Ishikawa (cell line): ENCODE measurements around the gene SIVA1.

Experiments
- CEBPB ChIP-seq: IDR thresholded peaks from 2 replicates; pipeline ENCODE4 v1.6.1; 2012
- CREB1 ChIP-seq: IDR thresholded peaks from 2 replicates; pipeline ENCODE4 v1.6.1; 2012; ENCODE audit warnings: low read depth
- EGR1 ChIP-seq: IDR thresholded peaks from 2 replicates; pipeline ENCODE4 v1.6.1; 2012
- EP300 ChIP-seq: IDR thresholded peaks from 2 replicates; pipeline ENCODE4 v1.6.1; 2012; ENCODE audit warnings: borderline replicate concordance
- FOXM1 ChIP-seq: IDR thresholded peaks from 2 replicates; pipeline ENCODE4 v1.6.1; 2012; ENCODE audit warnings: low read depth, borderline replicate concordance
- NFIC ChIP-seq: IDR thresholded peaks from 2 replicates; pipeline ENCODE4 v1.6.1; 2012
- RAD21 ChIP-seq: IDR thresholded peaks from 2 replicates; pipeline ENCODE4 v1.6.1; 2012; ENCODE audit warnings: low read depth
- REST ChIP-seq: IDR thresholded peaks from 2 replicates; pipeline ENCODE4 v1.6.1; 2012; ENCODE audit warnings: low read depth, mild to moderate bottlenecking
- TAF1 ChIP-seq: IDR thresholded peaks from 2 replicates; pipeline ENCODE4 v1.6.1; 2012; ENCODE audit warnings: low read depth, mild to moderate bottlenecking
- TCF12 ChIP-seq: IDR thresholded peaks from 2 replicates; pipeline ENCODE4 v1.6.1; 2012; ENCODE audit warnings: low read depth
- TEAD4 ChIP-seq: IDR thresholded peaks from 2 replicates; pipeline ENCODE4 v1.6.1; 2012
- USF1 ChIP-seq: IDR thresholded peaks from 2 replicates; pipeline ENCODE4 v1.6.1; 2012
- YY1 ChIP-seq: IDR thresholded peaks from 2 replicates; pipeline ENCODE4 v1.6.1; 2012; ENCODE audit warnings: low read depth
- ZBTB7A ChIP-seq: IDR thresholded peaks from 2 replicates; pipeline ENCODE4 v1.6.1; 2012; ENCODE audit warnings: low read depth
- TF ChIP-seq, protein P1 (sequence below): IDR thresholded peaks from 2 replicates; pipeline ENCODE4 v1.6.1; 2012

Gene SIVA1

DNA sequence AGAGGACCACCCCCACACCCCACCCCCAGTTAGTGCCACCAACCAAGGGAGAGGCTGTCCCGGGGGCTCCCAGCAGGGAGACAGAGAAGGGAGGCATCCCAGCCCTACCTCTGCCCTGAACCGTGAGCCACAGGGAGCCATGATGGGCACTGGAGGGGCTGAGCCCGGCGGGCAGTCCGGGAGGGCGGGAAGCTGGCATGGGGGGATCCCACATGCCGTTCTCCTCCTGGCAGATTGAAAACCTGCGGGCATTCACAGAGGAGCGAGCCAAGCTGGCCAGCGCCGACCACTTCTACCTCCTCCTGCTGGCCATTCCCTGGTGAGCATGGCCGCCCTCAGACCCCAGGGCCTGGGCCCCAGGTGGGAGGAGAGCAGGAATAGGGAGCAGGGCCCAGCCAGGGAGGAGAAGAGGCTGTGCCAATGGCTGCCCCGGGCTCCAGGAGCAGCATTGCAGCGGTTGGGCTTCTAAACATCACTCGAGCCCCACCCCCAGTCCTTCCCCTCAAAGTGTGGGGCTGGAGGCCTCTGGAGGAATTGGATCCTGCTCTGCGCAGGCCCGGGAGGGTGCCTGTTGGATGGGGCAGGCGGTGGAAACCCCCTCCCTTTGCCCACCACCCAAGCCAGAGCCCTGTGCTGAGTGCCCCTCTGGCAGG, 43.4 kb upstream of the SIVA1 start:
- TF ChIP-seq, protein P1, sequence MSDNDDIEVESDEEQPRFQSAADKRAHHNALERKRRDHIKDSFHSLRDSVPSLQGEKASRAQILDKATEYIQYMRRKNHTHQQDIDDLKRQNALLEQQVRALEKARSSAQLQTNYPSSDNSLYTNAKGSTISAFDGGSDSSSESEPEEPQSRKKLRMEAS: no peak
- TF ChIP-seq REST (no peak), FOXM1 (no peak), NFIC (no peak), CEBPB (no peak), ZBTB7A (no peak), TEAD4 (no peak), YY1 (no peak), TCF12 (no peak), EGR1 (no peak), TAF1 (no peak)

GRCh38 chr14:104710071-104710735, 42.7 kb upstream of the SIVA1 start:
- TF ChIP-seq USF1 (no peak), TEAD4 (no peak), RAD21 (no peak), EGR1 (no peak), YY1 (no peak), REST (no peak), NFIC (no peak), TCF12 (no peak), CREB1 (no peak), EP300 (no peak), FOXM1 (no peak), TAF1 (no peak), CEBPB (no peak), ZBTB7A (no peak)
- TF ChIP-seq, protein P1: no peak

DNA sequence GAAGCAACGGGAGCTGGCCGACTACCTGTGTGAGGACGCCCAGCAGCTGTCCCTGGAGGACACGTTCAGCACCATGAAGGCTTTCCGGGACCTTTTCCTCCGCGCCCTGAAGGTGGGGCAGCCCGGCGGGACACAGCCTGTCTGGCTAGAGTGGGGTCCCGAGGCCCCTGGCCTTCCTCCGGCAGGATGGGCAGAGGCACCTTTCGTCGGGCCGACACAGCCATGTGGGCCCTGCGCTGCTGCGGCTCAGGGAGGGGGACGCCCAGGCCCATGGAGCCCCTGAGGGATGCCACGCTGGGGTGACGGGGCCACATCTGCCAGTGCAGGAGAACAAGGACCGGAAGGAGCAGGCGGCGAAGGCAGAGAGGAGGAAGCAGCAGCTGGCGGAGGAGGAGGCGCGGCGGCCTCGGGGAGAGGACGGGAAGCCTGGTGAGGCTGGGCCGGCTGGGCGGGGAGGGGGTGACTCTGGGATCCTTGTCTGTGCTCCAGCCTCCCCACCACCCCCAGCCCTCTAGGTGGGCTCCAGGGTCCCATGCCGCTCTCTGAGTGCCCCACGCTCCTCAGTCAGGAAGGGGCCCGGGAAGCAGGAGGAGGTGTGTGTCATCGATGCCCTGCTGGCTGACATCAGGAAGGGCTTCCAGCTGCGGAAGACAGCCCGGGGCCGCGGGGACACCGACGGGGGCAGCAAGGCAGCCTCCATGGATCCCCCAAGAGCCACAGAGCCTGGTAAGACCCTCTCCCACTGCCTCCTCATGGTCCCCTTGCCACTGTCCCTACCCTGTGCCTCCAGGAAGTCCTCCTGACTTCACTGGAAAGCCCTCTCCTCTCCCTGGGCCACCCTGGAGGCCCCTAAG, 39.8 kb upstream of the SIVA1 start:
- TF ChIP-seq, protein P1: no peak
- TF ChIP-seq TAF1 (no peak), TCF12 (no peak)

DNA sequence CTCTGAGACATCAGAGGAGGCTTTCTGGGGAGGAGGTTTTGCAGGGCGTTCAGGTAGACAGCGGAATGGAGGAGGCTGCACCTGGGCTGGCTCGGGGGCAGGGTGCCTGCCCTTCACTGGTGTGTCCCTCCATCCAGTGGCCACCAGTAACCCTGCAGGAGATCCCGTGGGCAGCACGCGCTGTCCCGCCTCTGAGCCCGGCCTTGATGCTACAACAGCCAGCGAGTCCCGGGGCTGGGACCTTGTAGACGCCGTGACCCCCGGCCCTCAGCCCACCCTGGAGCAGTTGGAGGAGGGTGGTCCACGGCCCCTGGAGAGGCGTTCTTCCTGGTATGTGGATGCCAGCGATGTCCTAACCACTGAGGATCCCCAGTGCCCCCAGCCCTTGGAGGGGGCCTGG, 38.9 kb upstream of the SIVA1 start:
- TF ChIP-seq NFIC (no peak), EGR1 (no peak), RAD21 (no peak), CREB1 (no peak)

DNA sequence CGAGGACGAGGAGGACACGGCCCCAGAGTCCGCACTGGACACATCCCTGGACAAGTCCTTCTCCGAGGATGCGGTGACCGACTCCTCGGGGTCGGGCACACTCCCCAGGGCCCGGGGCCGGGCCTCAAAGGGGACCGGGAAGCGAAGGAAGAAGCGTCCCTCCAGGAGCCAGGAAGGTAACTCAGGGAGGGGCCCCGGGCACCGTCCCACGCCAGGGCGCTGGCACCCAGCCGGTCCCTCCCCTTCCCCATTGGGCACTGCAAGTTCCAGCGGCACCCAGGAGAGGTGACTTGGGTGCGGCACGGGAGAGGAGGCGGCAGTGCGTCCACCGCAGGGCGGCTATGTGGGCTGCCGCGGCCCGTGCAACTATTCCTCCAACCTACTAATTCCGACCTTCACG, 38.3 kb upstream of the SIVA1 start:
- TF ChIP-seq TAF1: no peak
- TF ChIP-seq EGR1: no peak
- no peak for TF ChIP-seq FOXM1
- no peak for TF ChIP-seq CREB1
- no peak for TF ChIP-seq USF1
- no peak for TF ChIP-seq CEBPB
- TF ChIP-seq TCF12: no peak
- TF ChIP-seq RAD21: no peak
- no peak for TF ChIP-seq EP300
- no peak for TF ChIP-seq YY1
- no peak for TF ChIP-seq NFIC
- no peak for TF ChIP-seq TEAD4
- TF ChIP-seq, protein P1: no peak
- no peak for TF ChIP-seq ZBTB7A
- TF ChIP-seq REST: no peak
